ENCODE measurements around the gene TCF12.

GRCh38 chr15:56980473-56980872 is 62.0 kb downstream of the TCF12 start:
- TF ChIP-seq, protein P1, sequence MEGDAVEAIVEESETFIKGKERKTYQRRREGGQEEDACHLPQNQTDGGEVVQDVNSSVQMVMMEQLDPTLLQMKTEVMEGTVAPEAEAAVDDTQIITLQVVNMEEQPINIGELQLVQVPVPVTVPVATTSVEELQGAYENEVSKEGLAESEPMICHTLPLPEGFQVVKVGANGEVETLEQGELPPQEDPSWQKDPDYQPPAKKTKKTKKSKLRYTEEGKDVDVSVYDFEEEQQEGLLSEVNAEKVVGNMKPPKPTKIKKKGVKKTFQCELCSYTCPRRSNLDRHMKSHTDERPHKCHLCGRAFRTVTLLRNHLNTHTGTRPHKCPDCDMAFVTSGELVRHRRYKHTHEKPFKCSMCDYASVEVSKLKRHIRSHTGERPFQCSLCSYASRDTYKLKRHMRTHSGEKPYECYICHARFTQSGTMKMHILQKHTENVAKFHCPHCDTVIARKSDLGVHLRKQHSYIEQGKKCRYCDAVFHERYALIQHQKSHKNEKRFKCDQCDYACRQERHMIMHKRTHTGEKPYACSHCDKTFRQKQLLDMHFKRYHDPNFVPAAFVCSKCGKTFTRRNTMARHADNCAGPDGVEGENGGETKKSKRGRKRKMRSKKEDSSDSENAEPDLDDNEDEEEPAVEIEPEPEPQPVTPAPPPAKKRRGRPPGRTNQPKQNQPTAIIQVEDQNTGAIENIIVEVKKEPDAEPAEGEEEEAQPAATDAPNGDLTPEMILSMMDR (IDR thresholded peaks at IDR 0.05; ENCODE audit: control extremely low read depth in 1 of 3, insufficient read depth in 1 of 3, low read depth in 1 of 3, low read length in 3 of 3), result no peak
- TF ChIP-seq YY1 (IDR thresholded peaks at IDR 0.05; ENCODE audit: low read depth, low read length) (no peak), SP2 (IDR thresholded peaks at IDR 0.05; ENCODE audit: low read length) (no peak), JUND (IDR thresholded peaks at IDR 0.05; ENCODE audit: low read length) (no peak), BRCA1 (IDR thresholded peaks at IDR 0.05; ENCODE audit: low read depth, low read length) (no peak), TBP (IDR thresholded peaks at IDR 0.05; ENCODE audit: low read depth, low read length) (no peak), POLR2A (IDR thresholded peaks at IDR 0.05; ENCODE audit: control extremely low read depth in 1 of 2, low read depth in 2 of 2, low read length in 2 of 2) (no peak), JUN (IDR thresholded peaks at IDR 0.05; ENCODE audit: low read depth, low read length) (no peak), CEBPB (IDR thresholded peaks at IDR 0.05; ENCODE audit: low read depth, low read length) (no peak), CHD1 (IDR thresholded peaks at IDR 0.05; ENCODE audit: low read depth, low read length) (no peak)
- TF ChIP-seq, protein P2, sequence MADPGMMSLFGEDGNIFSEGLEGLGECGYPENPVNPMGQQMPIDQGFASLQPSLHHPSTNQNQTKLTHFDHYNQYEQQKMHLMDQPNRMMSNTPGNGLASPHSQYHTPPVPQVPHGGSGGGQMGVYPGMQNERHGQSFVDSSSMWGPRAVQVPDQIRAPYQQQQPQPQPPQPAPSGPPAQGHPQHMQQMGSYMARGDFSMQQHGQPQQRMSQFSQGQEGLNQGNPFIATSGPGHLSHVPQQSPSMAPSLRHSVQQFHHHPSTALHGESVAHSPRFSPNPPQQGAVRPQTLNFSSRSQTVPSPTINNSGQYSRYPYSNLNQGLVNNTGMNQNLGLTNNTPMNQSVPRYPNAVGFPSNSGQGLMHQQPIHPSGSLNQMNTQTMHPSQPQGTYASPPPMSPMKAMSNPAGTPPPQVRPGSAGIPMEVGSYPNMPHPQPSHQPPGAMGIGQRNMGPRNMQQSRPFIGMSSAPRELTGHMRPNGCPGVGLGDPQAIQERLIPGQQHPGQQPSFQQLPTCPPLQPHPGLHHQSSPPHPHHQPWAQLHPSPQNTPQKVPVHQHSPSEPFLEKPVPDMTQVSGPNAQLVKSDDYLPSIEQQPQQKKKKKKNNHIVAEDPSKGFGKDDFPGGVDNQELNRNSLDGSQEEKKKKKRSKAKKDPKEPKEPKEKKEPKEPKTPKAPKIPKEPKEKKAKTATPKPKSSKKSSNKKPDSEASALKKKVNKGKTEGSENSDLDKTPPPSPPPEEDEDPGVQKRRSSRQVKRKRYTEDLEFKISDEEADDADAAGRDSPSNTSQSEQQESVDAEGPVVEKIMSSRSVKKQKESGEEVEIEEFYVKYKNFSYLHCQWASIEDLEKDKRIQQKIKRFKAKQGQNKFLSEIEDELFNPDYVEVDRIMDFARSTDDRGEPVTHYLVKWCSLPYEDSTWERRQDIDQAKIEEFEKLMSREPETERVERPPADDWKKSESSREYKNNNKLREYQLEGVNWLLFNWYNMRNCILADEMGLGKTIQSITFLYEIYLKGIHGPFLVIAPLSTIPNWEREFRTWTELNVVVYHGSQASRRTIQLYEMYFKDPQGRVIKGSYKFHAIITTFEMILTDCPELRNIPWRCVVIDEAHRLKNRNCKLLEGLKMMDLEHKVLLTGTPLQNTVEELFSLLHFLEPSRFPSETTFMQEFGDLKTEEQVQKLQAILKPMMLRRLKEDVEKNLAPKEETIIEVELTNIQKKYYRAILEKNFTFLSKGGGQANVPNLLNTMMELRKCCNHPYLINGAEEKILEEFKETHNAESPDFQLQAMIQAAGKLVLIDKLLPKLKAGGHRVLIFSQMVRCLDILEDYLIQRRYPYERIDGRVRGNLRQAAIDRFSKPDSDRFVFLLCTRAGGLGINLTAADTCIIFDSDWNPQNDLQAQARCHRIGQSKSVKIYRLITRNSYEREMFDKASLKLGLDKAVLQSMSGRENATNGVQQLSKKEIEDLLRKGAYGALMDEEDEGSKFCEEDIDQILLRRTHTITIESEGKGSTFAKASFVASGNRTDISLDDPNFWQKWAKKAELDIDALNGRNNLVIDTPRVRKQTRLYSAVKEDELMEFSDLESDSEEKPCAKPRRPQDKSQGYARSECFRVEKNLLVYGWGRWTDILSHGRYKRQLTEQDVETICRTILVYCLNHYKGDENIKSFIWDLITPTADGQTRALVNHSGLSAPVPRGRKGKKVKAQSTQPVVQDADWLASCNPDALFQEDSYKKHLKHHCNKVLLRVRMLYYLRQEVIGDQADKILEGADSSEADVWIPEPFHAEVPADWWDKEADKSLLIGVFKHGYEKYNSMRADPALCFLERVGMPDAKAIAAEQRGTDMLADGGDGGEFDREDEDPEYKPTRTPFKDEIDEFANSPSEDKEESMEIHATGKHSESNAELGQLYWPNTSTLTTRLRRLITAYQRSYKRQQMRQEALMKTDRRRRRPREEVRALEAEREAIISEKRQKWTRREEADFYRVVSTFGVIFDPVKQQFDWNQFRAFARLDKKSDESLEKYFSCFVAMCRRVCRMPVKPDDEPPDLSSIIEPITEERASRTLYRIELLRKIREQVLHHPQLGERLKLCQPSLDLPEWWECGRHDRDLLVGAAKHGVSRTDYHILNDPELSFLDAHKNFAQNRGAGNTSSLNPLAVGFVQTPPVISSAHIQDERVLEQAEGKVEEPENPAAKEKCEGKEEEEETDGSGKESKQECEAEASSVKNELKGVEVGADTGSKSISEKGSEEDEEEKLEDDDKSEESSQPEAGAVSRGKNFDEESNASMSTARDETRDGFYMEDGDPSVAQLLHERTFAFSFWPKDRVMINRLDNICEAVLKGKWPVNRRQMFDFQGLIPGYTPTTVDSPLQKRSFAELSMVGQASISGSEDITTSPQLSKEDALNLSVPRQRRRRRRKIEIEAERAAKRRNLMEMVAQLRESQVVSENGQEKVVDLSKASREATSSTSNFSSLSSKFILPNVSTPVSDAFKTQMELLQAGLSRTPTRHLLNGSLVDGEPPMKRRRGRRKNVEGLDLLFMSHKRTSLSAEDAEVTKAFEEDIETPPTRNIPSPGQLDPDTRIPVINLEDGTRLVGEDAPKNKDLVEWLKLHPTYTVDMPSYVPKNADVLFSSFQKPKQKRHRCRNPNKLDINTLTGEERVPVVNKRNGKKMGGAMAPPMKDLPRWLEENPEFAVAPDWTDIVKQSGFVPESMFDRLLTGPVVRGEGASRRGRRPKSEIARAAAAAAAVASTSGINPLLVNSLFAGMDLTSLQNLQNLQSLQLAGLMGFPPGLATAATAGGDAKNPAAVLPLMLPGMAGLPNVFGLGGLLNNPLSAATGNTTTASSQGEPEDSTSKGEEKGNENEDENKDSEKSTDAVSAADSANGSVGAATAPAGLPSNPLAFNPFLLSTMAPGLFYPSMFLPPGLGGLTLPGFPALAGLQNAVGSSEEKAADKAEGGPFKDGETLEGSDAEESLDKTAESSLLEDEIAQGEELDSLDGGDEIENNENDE (IDR thresholded peaks at IDR 0.05; ENCODE audit: insufficient replicate concordance, low read length), result no peak
